Activated effector memory CD4-positive, alpha-beta T cell treated with Interleukin-2 at 50 U/mL for 16 hours (primary cell): ENCODE measurements around the gene TANGO6.
"Not testable (repeated sequence)": the region's sequence is repeated elsewhere in the genome, so short reads cannot be mapped to it uniquely, and the experiment has no call there.

ENCODE experiments used
- DNase-seq: peaks from one replicate; pipeline ENCODE4 v3.0.0-alpha.2; 2020

Gene TANGO6

DNA sequence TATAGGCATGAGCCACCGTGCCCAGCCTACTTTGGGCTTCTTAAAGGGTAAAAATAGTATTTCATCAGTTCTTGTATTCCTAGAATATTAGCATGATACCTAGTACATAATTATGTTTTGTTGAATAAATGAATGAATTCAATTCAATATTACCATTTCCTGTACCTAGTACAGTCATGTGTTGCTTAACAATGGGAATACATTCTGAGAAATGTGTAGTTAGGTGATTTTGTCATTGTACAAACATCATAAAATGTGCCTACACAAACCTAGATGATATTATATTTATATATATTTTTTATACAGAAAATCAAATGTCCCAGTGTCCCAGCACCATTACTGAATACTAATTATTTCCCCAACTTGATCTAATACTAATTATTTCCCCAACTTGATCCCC, 176.5 kb downstream of the TANGO6 start:
- DNase-seq, result no peak

DNA sequence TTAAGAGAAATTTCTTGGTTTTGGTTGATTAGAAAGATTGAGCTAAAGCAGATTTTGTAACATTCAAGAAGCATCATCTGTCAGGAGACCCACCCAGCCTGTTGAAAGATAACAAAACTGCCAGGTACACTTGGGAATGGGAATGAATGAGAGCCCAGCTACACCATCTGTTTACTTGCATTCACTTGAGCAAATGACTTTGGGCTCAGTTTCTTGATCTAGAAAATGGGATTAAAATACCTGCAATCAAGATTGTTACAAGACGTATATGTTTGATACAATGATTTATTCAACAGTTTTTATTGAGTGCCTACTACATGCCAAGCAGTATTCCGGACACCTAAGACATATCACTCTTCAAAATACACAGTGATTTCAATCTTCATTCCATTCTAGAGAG, 185.8 kb downstream of the TANGO6 start:
- DNase-seq, result no peak

DNA sequence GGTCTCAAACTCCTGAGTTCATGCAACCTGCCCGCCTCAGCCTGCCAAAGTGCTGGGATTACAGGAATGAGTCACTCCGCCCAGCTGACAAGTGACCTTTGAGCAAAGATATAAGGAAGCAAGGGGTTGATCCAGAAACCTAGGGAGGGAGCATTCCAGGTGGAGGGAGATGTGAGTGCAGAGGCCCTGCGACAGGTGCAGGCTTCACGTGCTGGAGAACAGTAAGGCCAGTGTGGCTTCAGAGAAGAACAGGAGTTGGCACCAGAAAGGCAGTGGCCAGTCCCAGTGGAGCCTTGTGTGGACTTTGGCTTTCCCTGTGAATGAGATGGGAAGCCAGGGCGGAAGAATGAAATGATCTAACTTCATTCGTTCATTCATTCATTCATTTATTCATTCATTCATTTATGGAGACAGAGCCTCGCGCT, 188.6 kb downstream of the TANGO6 start:
- no peak for DNase-seq

DNA sequence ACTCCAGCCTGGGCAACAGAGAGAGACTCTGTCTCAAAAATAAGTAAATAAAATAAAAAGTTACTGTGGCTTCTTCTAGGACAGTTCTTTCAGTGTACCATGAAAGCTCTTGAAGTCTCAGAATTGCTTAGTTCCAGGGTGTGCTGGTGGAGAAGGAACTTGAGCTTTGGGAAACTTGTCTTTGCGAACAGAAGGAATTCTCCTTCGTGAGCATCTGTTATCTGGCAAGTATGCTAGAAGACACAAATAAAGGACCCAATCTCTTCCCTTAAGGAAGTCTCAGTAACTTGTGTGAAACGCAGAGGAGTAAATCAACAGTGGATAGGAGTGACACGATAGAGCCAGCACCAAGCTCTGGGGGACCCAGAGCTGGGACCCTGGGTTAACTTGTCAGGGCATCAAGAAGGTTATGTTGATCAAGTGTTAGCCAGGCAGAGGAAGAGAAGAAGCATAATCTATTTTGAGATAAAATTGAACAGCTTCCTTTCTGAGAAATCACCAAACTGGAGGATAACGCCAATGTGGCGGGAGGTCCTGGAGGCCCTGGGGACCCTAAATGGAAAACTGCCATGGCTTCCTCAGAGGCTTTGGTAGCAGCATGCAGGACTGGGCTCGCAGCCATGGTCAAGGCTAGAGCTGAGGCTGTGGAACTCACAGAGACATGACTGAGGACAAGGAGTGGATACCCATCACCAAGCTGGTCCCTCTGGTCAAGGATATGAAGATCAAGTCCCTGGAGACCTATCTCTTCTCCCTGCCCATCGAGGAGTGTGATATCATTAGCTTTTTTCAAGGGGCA, 190.0 kb downstream of the TANGO6 start:
- no peak for DNase-seq

DNA sequence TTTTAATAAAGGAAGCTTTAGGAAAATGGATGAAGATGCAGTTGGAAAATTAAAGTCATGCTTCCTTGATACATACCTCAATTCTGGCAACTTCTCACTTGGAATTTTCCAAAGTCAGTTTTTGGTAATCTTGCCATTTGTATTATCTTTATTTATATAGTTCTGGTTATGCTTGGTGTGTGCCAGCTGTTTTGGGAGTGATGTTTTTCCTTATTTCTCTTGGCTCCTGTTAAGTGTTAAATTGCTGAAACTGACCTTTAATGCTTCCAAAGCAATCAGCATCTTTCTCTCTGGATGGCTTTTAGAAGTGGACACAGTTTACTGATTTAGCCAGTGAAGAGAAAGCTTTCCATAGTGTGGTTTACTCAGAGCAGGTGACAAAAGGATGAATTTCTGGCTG, 192.0 kb downstream of the TANGO6 start:
- no peak for DNase-seq

DNA sequence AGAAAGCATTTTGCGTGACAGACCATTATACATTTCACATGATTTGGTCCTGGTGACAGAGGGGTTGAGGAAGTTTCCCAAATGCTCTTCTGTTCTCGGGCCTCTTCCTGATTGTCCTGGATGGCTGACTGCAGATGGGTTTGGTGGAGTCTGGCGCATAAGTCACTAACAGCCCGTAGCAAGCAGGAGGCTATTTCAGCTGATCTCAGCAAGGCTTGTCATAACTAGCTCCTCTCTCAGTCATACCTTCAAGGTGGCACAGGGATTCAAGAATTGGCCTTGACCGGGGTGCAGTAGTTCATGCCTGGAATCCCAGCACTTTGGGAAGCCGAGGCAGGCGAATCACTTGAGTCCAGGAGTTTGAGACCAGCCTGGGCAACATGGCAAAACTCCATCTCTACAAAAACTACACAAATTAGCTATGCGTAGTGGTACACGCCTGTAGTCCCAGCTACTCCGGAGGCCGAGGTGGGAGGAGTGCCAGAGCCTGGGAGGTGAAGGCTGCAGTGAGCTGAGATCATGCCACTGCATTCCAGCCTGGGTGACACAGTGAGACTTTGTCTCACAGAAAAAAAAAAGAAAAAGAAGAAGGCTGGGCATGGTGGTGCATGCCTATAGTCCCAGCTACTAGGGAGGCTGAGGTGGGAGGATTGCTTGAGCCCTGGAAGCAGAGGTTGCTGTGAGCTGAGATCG, 193.2 kb downstream of the TANGO6 start:
- DNase-seq, result no peak

DNA sequence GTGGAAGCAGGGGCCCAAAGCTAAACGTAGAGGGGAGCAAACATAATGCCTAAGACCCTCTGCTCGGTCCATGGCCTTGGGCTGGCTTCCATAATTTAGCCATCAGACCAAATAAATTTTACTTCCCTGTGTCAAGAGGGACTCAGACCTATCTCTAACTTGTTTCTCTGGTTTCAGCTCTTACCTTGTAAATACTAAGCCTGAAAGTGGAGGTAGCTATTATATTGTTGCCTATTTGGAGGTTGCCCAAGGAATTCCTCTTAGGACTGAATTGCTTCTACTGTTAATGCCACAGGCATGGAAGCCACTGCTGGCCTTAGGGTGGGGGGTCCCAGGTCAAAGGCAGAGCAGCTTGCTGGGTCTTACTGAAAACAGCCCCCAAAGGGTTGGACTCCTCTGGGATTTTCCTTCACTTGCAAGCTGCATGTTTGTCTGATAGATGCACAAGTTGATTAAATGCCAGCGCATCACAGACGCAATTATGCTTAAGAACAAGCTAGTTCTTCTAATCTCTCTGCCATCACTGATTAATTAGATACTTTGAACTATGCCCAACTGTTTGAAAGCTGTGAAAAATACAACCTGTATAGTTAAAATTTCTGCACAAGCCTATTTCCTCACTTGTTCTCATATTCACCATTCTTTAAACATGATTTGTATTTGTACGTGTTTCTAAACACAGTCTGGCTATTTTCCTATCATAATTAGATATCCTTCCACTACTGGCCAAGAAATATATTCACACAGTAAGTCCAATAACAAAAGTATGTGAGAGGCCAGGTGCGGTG, 194.2 kb downstream of the TANGO6 start:
- DNase-seq, result no peak

DNA sequence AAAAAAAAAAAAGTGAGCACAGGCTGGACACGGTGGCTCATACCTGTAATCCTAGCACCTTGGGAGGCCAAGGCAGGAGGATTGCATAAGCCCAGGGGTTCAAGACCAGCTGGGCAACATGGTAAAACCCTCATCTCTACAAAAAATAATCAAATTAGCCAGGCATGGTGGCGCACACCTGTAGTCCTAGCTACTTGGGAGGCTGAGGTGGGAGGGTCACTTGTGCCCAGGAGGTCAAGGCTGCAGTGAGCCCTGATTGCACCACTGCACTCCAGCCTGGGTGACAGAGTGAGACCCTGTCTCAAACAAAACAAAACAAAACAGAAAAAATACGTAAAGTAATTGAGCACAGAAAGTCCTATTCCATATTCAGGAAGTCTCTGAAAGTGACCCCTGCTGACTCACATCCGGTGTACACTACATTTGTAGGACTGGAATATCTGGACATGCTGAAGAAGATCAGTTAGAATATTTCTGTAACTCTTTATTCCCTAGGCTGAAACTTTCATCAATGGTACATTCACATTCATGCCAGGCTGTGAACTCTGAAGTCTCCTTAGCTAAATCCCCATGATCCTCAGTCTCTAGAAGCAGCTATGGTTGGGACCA, 196.1 kb downstream of the TANGO6 start:
- no peak for DNase-seq

DNA sequence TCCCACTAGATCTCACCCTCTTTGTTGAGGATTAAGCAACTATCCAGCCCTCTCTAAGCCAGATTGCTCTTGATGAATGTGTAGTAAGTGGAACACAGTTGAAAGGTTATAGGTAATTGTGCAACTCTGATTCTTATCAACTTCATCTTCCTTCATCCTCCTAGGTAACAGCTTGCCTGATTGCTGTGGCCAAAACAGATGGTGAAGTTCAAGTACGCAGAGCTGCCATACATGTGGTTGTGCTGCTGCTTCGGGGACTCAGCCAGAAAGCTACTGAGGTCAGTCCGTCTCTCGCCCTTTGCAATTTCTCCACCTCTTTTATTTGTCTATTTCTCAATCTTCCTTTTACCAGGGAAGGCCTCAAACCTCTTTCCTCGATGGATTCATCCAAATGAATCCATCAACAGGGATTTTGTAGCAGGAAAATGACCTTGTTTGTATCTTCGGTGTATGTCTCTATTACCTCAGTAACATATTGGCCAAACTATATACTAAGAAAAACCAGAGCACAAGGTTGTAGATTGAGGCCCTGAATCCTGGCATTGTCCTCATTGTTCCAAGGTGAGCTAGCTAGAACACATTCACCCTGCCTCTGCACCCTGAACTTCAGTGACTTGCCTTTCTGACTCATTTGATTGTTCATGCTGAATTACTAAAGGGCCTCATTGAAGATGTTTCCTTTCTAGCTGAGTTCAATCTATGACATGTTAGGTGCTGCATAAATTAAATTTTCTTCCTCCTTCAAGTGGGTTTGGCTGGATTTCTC, 197.0 kb downstream of the TANGO6 start:
- no peak for DNase-seq

DNA sequence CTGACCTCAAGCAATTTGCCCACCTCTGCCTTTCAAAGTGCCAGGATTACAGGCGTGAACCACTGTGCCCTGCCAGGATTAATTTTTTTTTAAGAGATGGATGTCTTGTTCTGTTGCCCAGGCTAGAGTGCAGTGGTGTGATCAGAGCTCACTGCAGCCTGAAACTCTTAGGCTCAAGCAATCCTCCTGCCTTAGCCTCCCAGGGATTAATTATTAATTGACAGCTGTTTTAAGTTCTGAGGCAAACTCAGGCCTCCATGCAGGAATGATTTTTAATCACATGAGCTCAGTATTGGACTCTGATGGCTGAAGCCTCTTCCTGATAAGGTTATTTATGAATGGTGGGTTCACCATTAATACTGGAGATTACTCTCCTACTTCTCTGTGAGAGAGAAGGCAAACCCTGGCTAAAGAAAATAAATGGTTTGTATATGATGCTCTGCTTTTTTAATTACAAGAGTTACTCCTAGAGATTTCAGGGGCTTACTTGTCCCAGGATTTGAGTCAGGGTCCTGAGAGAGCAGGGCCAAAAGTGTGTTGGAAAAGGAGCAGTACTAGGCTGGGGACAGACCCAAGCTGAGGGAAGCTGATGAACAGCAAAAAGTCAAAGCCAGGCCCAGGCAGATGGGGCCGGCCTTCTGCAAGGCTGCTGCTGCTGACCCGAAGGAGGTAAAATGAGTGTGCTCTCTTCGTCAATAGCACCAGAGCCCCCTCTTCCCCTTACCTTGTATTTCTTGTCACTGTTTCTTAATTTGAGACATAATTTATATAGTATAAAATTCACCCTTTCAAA, 205.2 kb downstream of the TANGO6 start:
- DNase-seq, result no peak

DNA sequence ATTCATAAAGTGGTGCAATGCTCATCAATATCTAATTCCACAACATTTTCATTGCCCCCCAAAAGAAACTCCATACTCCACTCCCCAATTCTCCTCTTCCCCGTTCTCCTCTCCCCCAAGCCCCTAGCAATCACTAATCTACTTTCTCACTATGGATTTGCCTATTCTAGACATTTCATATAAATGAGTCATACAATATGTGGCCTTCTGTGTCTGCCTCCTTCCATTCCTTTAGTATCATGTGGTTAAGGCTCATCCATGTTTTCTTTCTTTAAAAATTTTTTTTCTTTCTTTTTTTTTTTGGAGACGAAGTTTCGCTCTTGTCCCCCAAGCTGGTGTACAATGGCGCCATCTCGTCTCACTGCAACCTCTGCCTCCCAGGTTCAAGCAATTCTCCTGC, 205.8 kb downstream of the TANGO6 start:
- DNase-seq, result no peak

DNA sequence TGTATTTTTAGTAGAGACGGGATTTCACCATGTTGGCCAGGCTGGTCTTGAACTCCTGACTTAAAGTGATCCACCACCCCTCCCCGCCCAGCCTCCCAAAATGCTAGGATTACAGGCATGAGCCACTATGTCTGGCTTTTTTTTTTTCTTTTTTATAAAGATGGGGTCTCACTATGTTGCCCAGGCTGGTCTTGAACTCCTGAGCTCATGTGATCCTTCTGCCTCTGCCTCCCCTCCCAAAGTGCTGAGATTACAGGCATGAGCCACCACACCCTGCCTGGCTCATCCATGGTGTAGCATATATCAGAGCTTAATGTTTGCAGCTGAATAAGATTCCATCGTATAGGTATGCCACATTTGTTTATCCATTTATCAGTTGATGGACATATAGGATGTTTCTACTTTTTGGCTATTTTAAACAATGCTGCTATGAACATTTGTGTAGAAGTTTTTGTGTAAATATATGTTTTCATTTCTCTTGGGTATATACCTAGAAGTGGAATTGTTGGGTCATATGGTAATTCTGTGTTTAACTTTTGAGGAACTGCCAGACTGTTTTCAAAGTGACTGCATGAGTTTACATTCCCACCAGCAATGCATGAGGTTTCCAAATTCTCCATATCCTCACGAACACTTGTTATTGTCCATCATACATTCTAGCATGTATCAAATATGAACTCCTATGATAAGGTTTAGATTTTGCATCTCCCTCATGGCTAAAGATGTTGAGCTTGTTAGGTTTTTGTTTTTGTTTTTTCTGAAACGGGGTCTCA, 206.5 kb downstream of the TANGO6 start:
- DNase-seq, result no peak

DNA sequence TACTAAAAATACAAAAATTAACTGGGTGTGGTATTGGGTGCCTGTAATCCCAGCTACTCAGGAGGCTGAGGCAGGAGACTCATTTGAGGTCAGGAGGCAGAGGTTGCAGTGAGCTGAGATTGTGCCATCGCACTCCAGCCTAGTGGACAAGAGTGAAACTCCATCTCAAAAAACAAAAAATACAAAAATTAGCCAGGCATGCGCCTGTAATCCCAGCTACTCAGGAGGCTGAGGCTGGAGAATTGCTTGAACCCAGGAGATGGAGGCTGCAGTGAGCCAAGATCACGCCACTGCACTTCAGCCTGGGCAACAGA, 208.1 kb downstream of the TANGO6 start:
- not testable (repeated sequence) for DNase-seq

DNA sequence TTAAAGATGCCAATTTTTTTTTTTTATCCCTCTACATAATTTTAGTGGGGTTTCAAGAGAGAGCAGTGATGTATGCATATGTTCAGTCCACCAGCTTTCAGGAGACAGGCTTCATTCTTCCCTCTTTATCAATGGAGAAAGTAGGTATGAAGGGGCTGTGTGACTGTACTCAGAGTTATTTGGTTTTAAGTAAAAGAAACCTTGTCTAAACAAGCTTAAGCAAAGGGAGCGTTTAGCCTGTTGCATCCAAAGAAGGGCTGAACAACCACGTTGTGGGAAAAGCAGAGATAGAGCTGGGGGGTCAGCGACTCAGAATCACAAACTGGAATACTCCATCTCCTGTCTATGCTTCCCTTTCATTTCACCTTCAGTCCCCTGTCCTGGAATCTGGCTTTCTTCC, 211.7 kb downstream of the TANGO6 start:
- DNase-seq, result no peak

DNA sequence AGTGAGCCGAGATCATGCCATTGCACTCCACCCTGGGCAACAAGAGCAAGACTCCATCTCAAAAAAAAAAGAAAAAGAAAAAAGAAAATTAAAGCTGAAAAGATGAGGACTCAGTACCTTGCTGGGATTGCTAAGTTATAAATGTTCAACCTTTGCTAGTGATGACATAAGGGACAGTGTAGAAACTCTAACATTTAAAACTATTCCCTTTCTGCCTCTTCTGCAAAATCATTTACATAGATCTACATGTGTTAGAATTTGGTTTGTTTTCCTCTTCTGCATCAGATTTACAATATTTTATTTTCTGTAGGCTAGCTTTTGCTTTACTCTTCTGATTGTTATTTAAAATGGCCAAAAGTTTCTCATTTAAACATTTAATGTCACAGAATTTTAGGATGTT, 212.6 kb downstream of the TANGO6 start:
- no peak for DNase-seq

DNA sequence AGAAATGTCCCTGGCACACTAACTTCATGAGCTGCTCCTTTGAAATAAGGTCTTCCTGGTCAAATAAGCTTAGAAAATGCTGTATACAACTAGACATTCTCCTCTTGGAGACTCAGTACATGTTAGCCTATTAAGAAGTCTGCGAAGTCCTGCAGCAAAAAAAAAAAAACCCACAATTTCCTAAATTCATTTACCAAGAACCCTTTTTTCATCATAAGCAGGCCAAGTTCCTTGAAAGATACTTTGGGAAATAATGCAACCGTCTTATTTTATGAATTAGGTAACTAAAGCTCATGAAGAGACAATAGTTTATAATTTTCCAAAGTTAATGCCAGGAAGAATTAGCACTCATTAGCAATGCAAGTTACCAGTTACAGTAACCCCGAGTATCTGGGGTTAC, 213.1 kb downstream of the TANGO6 start:
- no peak for DNase-seq

DNA sequence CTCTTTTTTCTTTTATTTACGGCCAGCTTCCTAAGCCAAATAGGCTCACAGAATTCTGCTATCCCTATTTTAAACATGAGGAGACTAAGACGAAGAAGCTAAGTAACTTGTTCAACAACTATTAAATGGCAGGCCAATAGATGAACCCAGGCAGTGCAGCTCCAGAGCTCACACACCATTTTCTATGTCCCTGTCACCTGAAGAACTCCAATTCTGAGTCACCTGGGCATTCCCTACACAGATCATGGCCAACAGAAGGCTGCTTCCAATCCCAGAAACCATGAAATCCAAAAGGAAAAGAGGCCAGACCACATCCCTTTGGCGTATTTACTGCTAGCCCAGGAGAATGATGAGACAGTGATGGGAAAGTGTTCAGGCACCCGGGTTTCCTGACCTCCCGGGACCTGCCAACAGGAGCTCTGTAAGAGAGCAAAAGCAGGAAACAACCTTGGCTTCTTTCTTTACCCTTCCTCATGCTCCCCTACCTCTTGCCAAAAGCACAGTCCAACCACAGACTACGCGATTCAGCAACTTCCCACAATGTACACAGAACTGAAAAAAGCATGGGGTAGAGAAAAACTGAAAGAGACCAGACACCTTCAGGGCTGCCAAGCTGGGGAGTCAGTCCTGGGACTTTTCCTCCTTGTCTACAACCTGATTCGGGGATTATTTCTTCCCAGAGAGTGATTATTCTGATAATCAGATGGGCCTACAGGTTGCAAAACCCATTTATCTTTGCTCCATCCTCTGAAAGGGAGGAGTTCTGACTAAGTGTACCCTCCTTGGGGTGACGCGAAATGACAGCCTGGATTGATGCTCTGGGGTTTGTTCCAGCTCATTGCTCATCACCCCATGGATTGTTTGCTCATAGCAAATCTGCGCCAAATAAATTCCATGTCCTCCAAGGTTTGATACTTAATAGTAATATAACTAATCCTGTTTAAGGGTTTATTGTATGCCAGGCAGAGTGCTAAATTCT, 214.4 kb downstream of the TANGO6 start:
- DNase-seq, result no peak

DNA sequence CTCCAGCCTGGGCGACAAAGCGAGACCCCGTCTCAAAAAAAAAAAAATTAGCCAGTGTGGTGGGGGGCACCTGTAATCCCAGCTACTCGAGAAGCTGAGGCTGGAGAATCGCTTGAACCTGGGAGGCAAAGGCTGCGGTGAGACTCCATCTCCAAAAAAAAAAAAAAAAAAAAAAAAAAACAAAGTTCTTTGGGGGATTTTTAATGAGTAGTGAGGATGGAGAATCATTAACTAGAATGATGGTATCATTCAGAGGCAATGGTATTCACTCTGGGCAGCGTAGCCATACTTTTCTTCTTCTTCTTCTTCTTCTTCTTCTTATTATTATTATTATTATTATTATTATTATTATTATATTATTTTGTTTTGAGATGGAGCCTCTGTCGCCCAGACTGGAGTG, 220.2 kb downstream of the TANGO6 start:
- DNase-seq, result not testable (repeated sequence)

DNA sequence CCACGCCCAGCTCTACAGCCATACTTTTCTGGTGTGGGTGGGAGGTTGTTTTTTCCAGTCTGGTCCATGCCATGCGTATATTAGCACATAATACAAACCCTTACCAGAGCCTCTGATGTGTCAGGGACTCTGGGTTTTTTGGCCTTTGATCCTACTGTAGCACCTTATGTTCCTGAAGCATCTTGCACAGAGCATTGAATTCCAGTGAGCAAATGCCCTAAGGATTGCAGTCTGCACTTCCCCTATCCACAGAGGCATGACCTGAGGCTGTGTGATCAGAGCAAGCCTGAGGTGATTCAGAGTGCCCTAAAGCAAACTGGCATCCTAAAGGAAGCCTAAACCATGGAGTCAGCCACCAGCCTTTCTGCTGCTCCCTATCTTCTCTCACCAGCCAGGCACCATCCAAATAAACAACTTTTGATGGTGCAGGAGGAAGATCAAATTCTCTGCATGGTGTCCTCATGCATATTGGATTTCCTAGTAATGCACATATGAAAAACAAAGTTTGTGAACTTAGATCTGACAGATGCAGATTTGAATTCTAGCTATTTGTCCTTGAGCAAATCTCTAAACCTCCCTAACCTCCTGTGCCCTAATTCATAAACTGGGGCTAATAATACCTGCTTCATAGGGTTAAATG, 220.9 kb downstream of the TANGO6 start:
- no peak for DNase-seq
